ENCODE data around the gene PPP5C.

- TF ChIP-seq CTCF (IDR thresholded peaks at IDR 0.05; ENCODE audit: poor library complexity, severe bottlenecking) = no peak
- TF ChIP-seq MXI1 (conservative IDR thresholded peaks at IDR 0.05; ENCODE audit: poor library complexity, severe bottlenecking) = no peak
- TF ChIP-seq SMC3 (conservative IDR thresholded peaks at IDR 0.05; ENCODE audit: poor library complexity) = no peak
- no peak for TF ChIP-seq POLR2AphosphoS5 (IDR thresholded peaks at IDR 0.05)
- TF ChIP-seq TAF1 (IDR thresholded peaks at IDR 0.05; ENCODE audit: low read depth) = no peak
Measured at GRCh38 chr19:46391296-46392251, 44.7 kb downstream of the PPP5C start.
